GM18861 (cell line): ENCODE data around the gene RHOA.
"Not testable (repeated sequence)": the region's sequence is repeated elsewhere in the genome, so short reads cannot be mapped to it uniquely, and the experiment has no call there.

Source experiments
- ATAC-seq: cut with Tn5 transposase; IDR thresholded peaks from one replicate; pipeline ENCODE4 v1.9.1; 2021; ENCODE audit not compliant: unreplicated experiment

RHOA gene

GRCh38 chr3:49329186-49329585 lies 82.6 kb downstream of the RHOA start:
- no peak for ATAC-seq

- not testable (repeated sequence) for ATAC-seq
These were observed 83.4 kb downstream of the RHOA start for GRCh38 chr3:49328350-49328749.

GRCh38 chr3:49327485-49327884 lies 84.3 kb downstream of the RHOA start:
- no peak for ATAC-seq

- ATAC-seq, result no peak
These were observed 87.0 kb downstream of the RHOA start for GRCh38 chr3:49324768-49325167.

DNA sequence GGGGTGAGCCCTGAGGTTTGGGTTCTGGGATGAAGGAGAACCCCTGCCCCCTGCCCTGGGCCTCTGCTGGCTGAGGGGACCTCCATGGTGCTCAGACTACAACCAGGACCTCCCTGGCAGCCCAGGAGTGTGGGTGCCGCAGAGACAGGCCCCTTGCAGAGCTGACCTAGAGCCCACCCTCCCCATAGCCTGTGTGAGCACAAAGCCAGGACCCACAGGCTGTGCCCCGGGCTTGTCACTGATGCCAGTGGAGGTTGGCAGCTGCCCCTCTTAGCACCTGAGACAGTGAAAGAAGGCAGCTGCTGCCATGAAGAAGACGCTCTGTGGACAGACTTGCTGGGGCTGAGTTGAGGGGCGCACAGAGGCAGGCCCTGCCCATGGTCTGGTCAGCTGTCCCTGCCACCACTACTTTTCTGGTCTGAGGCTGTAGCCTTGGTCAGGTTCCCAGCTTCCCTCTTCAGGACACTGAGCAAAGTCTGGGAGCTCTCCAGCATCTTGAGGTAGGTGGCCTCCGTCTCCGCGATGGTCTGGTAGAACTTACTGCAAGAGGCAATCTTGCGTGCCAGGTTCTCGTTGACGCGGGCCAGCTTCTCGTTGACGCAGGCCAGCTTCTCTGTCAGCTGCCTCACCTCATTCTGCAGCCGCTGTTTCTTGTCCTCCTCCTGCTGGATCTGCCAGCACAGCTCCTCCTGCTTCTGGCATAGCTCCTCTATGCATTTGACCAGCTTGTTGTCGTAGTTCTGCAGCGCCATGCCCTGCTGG lies 94.9 kb downstream of the RHOA start:
- no peak for ATAC-seq

DNA sequence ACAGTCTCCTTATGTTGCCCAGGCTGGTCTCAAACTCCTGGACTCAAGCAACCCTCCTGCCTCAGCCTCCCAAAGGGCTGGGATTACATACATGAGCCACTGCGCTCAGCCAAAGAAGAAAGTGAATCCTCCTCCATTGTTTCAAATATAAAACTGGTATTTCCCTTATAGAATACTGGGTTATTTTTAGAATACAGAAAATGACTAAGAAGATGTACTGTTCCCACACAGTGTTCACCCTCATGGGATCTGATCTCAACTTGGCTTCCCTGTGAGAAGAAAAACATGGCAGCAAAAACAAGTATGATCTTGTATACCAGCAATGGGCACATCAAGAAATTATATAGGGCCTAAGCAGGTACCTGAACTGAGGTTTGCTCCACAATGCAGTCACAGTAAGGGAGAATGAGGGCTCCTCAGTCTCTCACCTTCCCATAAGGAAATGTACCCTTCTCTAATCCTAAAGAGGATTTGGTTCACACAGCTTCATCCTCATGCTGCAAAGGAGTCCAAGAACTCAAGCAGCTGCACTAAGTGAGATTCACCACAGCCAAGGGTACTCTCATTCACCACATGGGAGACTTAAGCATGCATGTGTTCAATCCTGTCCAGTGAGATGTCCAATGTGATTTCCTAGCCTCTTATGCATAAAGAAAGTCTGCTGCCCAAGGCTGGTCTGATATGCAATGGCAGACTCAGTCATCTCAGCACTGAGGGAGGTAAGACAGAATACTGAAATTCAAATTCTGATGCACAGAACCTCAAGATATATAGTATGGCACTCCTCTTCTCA lies 97.7 kb downstream of the RHOA start:
- ATAC-seq, result no peak

- ATAC-seq, result no peak
These were observed 100.5 kb downstream of the RHOA start for GRCh38 chr3:49311283-49311682.

DNA sequence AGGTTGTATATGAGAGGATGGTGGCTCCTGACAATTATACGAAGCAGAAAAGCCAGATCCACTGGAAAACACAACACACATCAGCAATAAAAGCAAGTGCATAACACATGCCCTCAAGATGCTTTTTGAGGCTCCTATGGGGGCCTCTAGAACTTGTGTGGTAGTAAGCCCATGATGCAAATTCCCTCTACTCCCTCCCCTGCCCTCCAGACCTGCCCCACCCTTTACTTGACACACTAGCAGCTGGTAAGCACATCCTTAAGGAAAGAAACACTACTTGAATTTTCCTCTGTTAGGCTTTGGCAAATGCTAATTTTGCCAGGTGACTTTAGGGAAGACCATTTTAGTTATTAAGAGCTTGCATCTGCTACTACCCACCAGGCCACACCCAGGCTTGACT lies 101.1 kb downstream of the RHOA start:
- ATAC-seq, result no peak
